CD4-positive, alpha-beta memory T cell (primary cell): Measurements from ENCODE around the gene C2orf49. TPM values are rescaled to one million over a fixed set of nuclear protein-coding genes. Genes with fewer than 3 reads are reported as not detected.
A peak's percentile ranks its signal among the peaks of the same experiment; 100 is the strongest.

ENCODE experiments used
- CTCF ChIA-PET: fragments of 350-600 bp; sonication (Branson Sonifier 250); formaldehyde crosslinking; loops from one replicate; lab custom pipeline; 2021; ENCODE audit warnings: inconsistent platforms; ENCODE audit not compliant: partially characterized antibody; lab: Charles Lee
- POLR2A ChIA-PET: fragments of 350-600 bp; sonication (Branson Sonifier 250); formaldehyde crosslinking; loops from one replicate; lab custom pipeline; 2021; ENCODE audit not compliant: partially characterized antibody; lab: Charles Lee
- DNase-seq, 5 donors: peaks; one replicate each; pipeline versions ENCODE4 v3.0.0 to v3.0.0-alpha.2; 2020 to 2022; ENCODE audit warnings: mixed read lengths in 1 of 5
- H3K27ac ChIP-seq: one replicate; pipeline ENCODE4 v1.7.0; 2013; ENCODE audit warnings: low read depth, low read length
- H3K27me3 ChIP-seq: 2 replicates; pipeline ENCODE4 v1.7.0; 2013; ENCODE audit warnings: mild to moderate bottlenecking, low read length, moderate library complexity; ENCODE audit not compliant: insufficient read depth
- H3K36me3 ChIP-seq: 2 replicates; pipeline ENCODE4 v1.7.0; 2013; ENCODE audit warnings: mild to moderate bottlenecking, low read length, moderate library complexity; ENCODE audit not compliant: insufficient read depth
- H3K4me1 ChIP-seq: 2 replicates; pipeline ENCODE4 v1.7.0; 2013; ENCODE audit warnings: mild to moderate bottlenecking, low read length, moderate library complexity; ENCODE audit not compliant: insufficient read depth
- H3K4me3 ChIP-seq, 2 donors: one replicate each; pipeline ENCODE4 v1.7.0; 2013; ENCODE audit warnings: low read length in 2 of 2, mild to moderate bottlenecking in 1 of 2
- H3K9me3 ChIP-seq, 2 donors: one replicate each; pipeline ENCODE4 v1.7.0; 2013; ENCODE audit warnings: low read length in 2 of 2, control low read depth in 1 of 2; ENCODE audit not compliant: control insufficient read depth in 1 of 2
- H3K27ac Mint-ChIP-seq, 7 donors: one replicate each; pipeline ENCODE4 v1.8.0; 2020 to 2021; ENCODE audit warnings: mixed read lengths in 7 of 7, mild to moderate bottlenecking in 6 of 7, inconsistent platforms in 3 of 7, moderate library complexity in 3 of 7
- H3K27me3 Mint-ChIP-seq, 2 donors: one replicate each; pipeline ENCODE4 v1.8.0; 2020 to 2021; ENCODE audit warnings: mixed read lengths in 2 of 2
- H3K36me3 Mint-ChIP-seq, 2 donors: one replicate each; pipeline ENCODE4 v1.8.0; 2020 to 2021; ENCODE audit warnings: mixed read lengths in 2 of 2, inconsistent platforms in 1 of 2, mild to moderate bottlenecking in 1 of 2
- H3K4me1 Mint-ChIP-seq, 4 donors: one replicate each; pipeline ENCODE4 v1.8.0; 2020 to 2021; ENCODE audit warnings: mixed read lengths in 4 of 4, mild to moderate bottlenecking in 1 of 4
- H3K4me3 Mint-ChIP-seq, 8 donors: one replicate each; pipeline ENCODE4 v1.8.0; 2020 to 2021; ENCODE audit warnings: mixed read lengths in 8 of 8, mild to moderate bottlenecking in 7 of 8, moderate library complexity in 6 of 8, inconsistent platforms in 3 of 8
- H3K9me3 Mint-ChIP-seq, 8 donors: one replicate each; pipeline ENCODE4 v1.8.0; 2020 to 2021; ENCODE audit warnings: mixed read lengths in 8 of 8, mild to moderate bottlenecking in 5 of 8, inconsistent platforms in 3 of 8, moderate library complexity in 1 of 8
- intact Hi-C: fragments of 100-400 bp; cut with micrococcal nuclease; formaldehyde crosslinking; loops from one replicate; pipeline ENCODE4 v1.15.1; 2023
- polyA plus RNA-seq, 2 donors: library from polyadenylated mRNA; unstranded; fragments of 300-500 nt; fragmentation: Illumina TruSeq; gene quantifications; one replicate each; pipeline ENCODE4 v1.2.3, GENCODE V29; 2021
- total RNA-seq, 2 experiments: library from RNA; stranded (reverse); gene quantifications; one replicate each; pipeline ENCODE4 v1.2.3, GENCODE V29; 2021

C2orf49 gene
- total and polyA plus RNA-seq, 4 experiments from 2014 or later: 8.7 to 29.9 (median 20.2) TPM

DNA sequence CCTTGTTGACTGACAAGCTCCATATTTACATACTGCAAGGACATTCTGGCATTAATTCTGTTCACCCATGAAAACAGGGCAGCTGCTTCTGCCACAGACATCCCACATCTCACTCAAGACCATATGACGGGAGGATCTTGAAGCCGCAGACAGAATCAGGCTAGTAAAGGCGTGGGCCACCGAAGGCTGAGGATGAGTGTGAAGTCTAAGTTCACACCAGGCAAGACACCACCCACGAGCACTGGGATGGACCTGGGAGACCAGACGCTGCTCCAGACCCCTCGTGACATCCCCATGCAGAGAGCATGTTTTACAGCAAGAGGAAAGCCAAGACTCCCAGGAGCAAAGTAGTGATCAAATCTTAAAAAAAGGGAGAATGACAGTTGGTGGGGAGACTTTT lies 58.4 kb downstream of the C2orf49 start:
- Mint-ChIP-seq H3K27me3 (peaks cover 16 to 25% of the 10 kb centered on the region in 2 donors), H3K4me1 (peaks cover 0 to 10% (median 5%) of the 10 kb centered on the region in 4 donors), H3K27ac (no peak overlapping the region), H3K9me3 (no peaks in the 10 kb centered on the region), H3K4me3 (no peak overlapping the region), H3K36me3 (no peaks in the 10 kb centered on the region)
- no peaks in the 10 kb centered on the region for H3K9me3 ChIP-seq
- DNase-seq: no peak
- H3K4me3 ChIP-seq: no peak overlapping the region
- CTCF ChIA-PET: no interaction called here
- POLR2A ChIA-PET: no interaction called here
- intact Hi-C loops: no loop called here
- no peaks in the 10 kb centered on the region for H3K36me3 ChIP-seq
- peaks cover 13% of the 10 kb centered on the region for H3K4me1 ChIP-seq
- no peak overlapping the region for H3K27ac ChIP-seq
- H3K27me3 ChIP-seq: no peaks in the 10 kb centered on the region

GRCh38 chr2:105396254-105397024 lies 59.1 kb downstream of the C2orf49 start:
- ChIA-PET CTCF (no interaction called here), POLR2A (no interaction called here)
- Mint-ChIP-seq H3K27me3 (peaks cover 18 to 27% of the 10 kb centered on the region in 2 donors), H3K4me1 (peaks cover 0 to 10% (median 5%) of the 10 kb centered on the region in 4 donors), H3K36me3 (no peaks in the 10 kb centered on the region), H3K27ac (no peak overlapping the region), H3K9me3 (no peaks in the 10 kb centered on the region), H3K4me3 (no peak overlapping the region)
- H3K4me3 ChIP-seq: no peak overlapping the region
- DNase-seq: no peak
- H3K9me3 ChIP-seq: no peaks in the 10 kb centered on the region
- intact Hi-C loops: no loop called here
- H3K36me3 ChIP-seq: no peaks in the 10 kb centered on the region
- peaks cover 13% of the 10 kb centered on the region for H3K4me1 ChIP-seq
- H3K27ac ChIP-seq: no peak overlapping the region
- no peaks in the 10 kb centered on the region for H3K27me3 ChIP-seq

DNA sequence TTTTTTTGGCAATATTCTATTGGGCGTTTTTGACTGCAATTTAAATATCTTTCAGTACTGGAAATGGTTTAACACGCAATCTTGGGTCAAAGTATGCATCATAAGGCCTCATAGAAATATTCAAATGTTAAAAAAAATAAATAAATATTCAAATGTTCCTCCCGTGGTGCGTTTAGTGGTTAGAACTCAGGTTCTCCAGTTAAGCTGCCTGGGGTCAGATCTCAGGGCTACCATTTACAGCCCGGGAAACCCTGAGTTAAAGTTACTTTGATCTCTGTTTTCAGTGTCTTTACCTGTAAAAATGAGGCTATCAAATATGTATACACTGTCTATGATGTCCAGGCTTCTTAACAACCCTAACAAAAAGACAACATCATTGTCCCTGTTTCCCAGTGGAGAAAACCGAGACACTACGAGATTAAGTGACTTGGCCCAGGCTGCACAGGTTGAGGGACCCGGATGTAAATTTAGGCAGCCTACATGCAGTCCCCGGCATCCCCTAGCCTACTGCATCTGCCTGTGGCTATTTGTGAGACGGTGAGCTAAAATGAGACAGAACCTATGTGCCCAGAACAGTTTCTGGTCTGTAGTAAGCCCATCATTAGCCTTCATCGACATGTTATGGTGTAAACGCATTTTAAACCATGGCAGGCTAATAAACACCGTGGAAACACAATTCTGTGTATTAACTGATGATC lies 59.8 kb downstream of the C2orf49 start:
- CTCF ChIA-PET: no interaction called here
- Mint-ChIP-seq H3K9me3 (no peaks in the 10 kb centered on the region), H3K27ac (no peak overlapping the region), H3K36me3 (no peaks in the 10 kb centered on the region), H3K27me3 (peaks cover 18 to 29% of the 10 kb centered on the region in 2 donors), H3K4me3 (peak overlapping the region in 3 of 8 donors; percentile 39 to 52 (median 47)), H3K4me1 (peaks cover 0 to 10% (median 5%) of the 10 kb centered on the region in 4 donors)
- intact Hi-C loops: no loop called here
- no peaks in the 10 kb centered on the region for H3K36me3 ChIP-seq
- POLR2A ChIA-PET: no interaction called here
- H3K27ac ChIP-seq: no peak overlapping the region
- H3K9me3 ChIP-seq: no peaks in the 10 kb centered on the region
- no peak for DNase-seq
- H3K4me1 ChIP-seq: peaks cover 13% of the 10 kb centered on the region
- no peak overlapping the region for H3K4me3 ChIP-seq
- no peaks in the 10 kb centered on the region for H3K27me3 ChIP-seq

DNA sequence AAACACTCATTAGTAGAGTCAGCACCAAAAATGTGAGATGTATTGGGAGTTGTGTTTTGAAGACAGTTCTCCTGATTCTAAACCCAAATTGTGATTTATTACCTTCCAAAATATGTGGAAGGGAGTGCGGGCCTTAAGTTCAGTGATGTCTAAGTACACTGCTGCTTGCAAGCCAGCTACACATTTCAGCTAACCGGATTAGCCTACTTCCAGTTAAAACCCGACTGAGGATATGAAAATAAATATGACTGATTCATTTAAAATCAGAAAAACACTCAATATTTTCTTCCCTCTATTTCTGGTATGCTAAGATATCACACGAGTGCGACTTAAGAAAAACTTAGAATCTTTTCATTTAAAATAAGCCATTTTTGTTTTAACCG lies 60.6 kb downstream of the C2orf49 start:
- Histone ChIP-seq H3K27ac (no peak overlapping the region), H3K4me1 (peaks cover 13% of the 10 kb centered on the region), H3K36me3 (no peaks in the 10 kb centered on the region), H3K4me3 (no peak overlapping the region), H3K9me3 (no peaks in the 10 kb centered on the region), H3K27me3 (no peaks in the 10 kb centered on the region)
- Mint-ChIP-seq H3K27ac (peak overlapping the region in 3 of 7 donors; percentile 58 to 70 (median 64)), H3K36me3 (no peaks in the 10 kb centered on the region), H3K4me1 (peaks cover 0 to 10% (median 5%) of the 10 kb centered on the region in 4 donors), H3K9me3 (no peaks in the 10 kb centered on the region), H3K27me3 (peaks cover 18 to 29% of the 10 kb centered on the region in 2 donors), H3K4me3 (peak overlapping the region; percentile 78 to 93 (median 86))
- intact Hi-C loops: no loop called here
- POLR2A ChIA-PET: no interaction called here
- CTCF ChIA-PET: interaction anchor here (0.9 kb wide), 1 partner anchor 8 kb away, joined by 4 read pairs; no protein-coding TSS in a partner anchor
- DNase-seq: no peak

DNA sequence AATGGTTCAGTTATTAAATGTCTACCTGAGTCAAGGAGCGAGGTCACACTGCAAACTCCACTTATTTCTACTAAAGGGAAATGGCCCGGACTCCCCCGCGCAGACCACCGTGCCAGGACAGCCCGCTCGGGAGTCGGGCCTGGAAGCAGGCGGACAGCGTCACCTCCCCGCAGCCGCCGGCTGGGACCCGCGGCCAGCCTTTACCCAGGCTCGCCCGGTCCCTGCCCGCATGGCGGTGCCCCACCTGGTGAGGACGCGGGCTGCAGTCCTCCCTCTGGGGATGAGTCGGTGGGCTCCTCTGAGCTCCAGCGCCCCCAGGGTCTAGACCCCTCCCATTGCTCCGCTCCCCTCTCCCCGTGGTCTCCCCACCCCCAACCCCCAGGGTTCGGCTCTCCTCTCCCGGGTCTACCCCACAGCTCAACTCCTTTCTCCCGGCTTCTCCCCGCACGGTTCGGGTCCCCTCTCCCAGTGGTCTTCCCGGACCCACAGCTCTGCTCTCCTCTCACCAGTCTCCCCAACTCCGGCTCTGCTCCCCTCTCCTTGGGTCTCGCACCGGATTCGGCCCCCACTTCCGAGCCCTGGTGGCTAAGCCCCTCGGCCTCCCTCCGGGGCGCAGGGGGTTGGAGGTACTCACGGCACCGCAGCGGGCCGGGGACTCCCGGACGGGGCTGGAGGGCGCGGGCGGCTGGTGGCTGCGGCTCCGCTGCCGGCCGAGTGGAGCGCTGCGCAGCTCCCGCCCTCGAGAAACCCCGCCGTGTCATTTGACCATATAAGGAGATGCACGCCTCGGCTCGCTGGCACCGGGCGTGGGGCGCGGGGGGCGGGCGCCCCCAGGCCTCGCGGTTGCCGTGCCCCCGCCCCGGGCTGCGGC lies 61.2 kb downstream of the C2orf49 start, which contains the start of gene FHL2:
Gene FHL2 (minus strand): TSS at position 716 of the 871 bp plus-strand sequence. CDS start 12,535 bp downstream, outside the sequence.
- Mint-ChIP-seq H3K27ac (peak within 1 kb of the TSS in 3 of 7 donors; percentile 58 to 70 (median 64)), H3K4me1 (peaks cover 0 to 10% (median 5%) of the 10 kb centered on the region in 4 donors), H3K27me3 (peaks cover 18 to 30% of the 10 kb centered on the region in 2 donors), H3K9me3 (no peaks in the 10 kb centered on the region), H3K36me3 (no peaks in the 10 kb centered on the region), H3K4me3 (peak within 1 kb of the TSS; percentile 78 to 93 (median 86))
- peak within 1 kb of the TSS; percentile 57 to 64 for H3K4me3 ChIP-seq
- ChIA-PET CTCF (interaction anchor here (0.9 to 1.0 kb wide), 2 partner anchors 8 to 9 kb away, joined by 3 to 4 read pairs; no protein-coding TSS in a partner anchor), POLR2A (interaction anchor here (0.7 kb wide), 1 partner anchor 34 kb away, joined by 3 read pairs; no protein-coding TSS in a partner anchor)
- H3K27ac ChIP-seq: no peak within 1 kb of the TSS
- DNase-seq: peak; percentile 62 to 70 (median 64)
- H3K4me1 ChIP-seq: peaks cover 13% of the 10 kb centered on the region
- H3K36me3 ChIP-seq: no peaks in the 10 kb centered on the region
- intact Hi-C loops: no loop called here
- no peaks in the 10 kb centered on the region for H3K9me3 ChIP-seq
- peaks cover 3% of the 10 kb centered on the region for H3K27me3 ChIP-seq
